GM21529 (cell line): ENCODE data around the gene PLD6.
A peak's percentile ranks its signal among the peaks of the same experiment; 100 is the strongest.
"Not testable (repeated sequence)": the region's sequence is repeated elsewhere in the genome, so short reads cannot be mapped to it uniquely, and the experiment has no call there.

Source experiments
- ATAC-seq: cut with Tn5 transposase; IDR thresholded peaks from one replicate; pipeline ENCODE4 v1.9.1; 2021; ENCODE audit not compliant: unreplicated experiment

Gene PLD6

GRCh38 chr17:17206124-17206912, at the start of gene PLD6:
Gene PLD6 (minus strand): TSS chr17:17206333. CDS start chr17:17206286, 47 bp downstream.
- ATAC-seq = peak; percentile 53

- ATAC-seq = not testable (repeated sequence)
Observed at GRCh38 chr17:17255689-17256088, 49.6 kb upstream of the PLD6 start.

GRCh38 chr17:17254036-17254435, 47.9 kb upstream of the PLD6 start:
- no peak for ATAC-seq

GRCh38 chr17:17253406-17253805, 47.3 kb upstream of the PLD6 start:
- ATAC-seq = no peak

- no peak for ATAC-seq
Observed at GRCh38 chr17:17252149-17252661, 46.1 kb upstream of the PLD6 start.

GRCh38 chr17:17246879-17247278, 40.7 kb upstream of the PLD6 start:
- no peak for ATAC-seq

GRCh38 chr17:17243163-17243562, 37.0 kb upstream of the PLD6 start:
- ATAC-seq = no peak

- ATAC-seq = no peak
Observed at GRCh38 chr17:17242246-17242645, 36.1 kb upstream of the PLD6 start.

- no peak for ATAC-seq
Observed at GRCh38 chr17:17241656-17242055, 35.5 kb upstream of the PLD6 start.

GRCh38 chr17:17239832-17240231, 33.7 kb upstream of the PLD6 start:
- no peak for ATAC-seq

- ATAC-seq = peak; percentile 79
Observed at GRCh38 chr17:17237026-17237799, 31.1 kb upstream of the PLD6 start, which contains the start of gene FLCN. Gene FLCN (minus strand): TSS chr17:17237168. CDS start chr17:17228137, 9,031 bp downstream.

GRCh38 chr17:17236295-17237025, 30.3 kb upstream of the PLD6 start:
- ATAC-seq = peak; percentile 18

GRCh38 chr17:17235212-17236174, 29.4 kb upstream of the PLD6 start:
- no peak for ATAC-seq

- ATAC-seq = no peak
Observed at GRCh38 chr17:17232303-17232621, 26.1 kb upstream of the PLD6 start.

GRCh38 chr17:17231621-17232302, 25.6 kb upstream of the PLD6 start:
- no peak for ATAC-seq

- ATAC-seq = no peak
Observed at GRCh38 chr17:17229416-17230384, 23.6 kb upstream of the PLD6 start.

GRCh38 chr17:17228521-17229279, 22.6 kb upstream of the PLD6 start:
- ATAC-seq = no peak
